HEK293 (cell line): ENCODE measurements around the gene PHKA1.

Source experiments
- CTCF ChIA-PET: fragments of 350-600 bp; formaldehyde crosslinking; extraction: SDS; loops from one replicate; lab custom pipeline; 2021; ENCODE audit warnings: antibody characterized with exemption; lab: Yijun Ruan, JAX
- POLR2A ChIA-PET: fragments of 300-600 bp; formaldehyde crosslinking; extraction: SDS; loops from one replicate; lab custom pipeline; 2020; ENCODE audit warnings: antibody characterized with exemption, inconsistent platforms; lab: Yijun Ruan, JAX
- H3K27ac ChIP-seq: fragments of 200-500 bp; sonication (Bioruptor generic); 2 replicates; pipeline ENCODE4 v1.5.1; 2014; ENCODE audit warnings: low read depth, low read length, control low read depth, inconsistent platforms; ENCODE audit errors: extremely low read depth
- H3K36me3 ChIP-seq, 2 experiments: fragments of 200-500 bp in 1 of 2; sonication (Bioruptor generic) in 1 of 2; 1 replicate in 1 of 2; 2 replicates in 1 of 2; pipeline ENCODE4 v1.5.1; 2014 to 2017; ENCODE audit warnings: inconsistent platforms in 2 of 2, low read length in 2 of 2; ENCODE audit not compliant: control insufficient read depth in 2 of 2, insufficient read depth in 1 of 2
- H3K4me1 ChIP-seq: fragments of 200-500 bp; sonication (Bioruptor generic); 2 replicates; pipeline ENCODE4 v1.5.1; 2014; ENCODE audit warnings: mild to moderate bottlenecking, low read length, inconsistent platforms; ENCODE audit not compliant: control insufficient read depth, insufficient read depth
- H3K4me3 ChIP-seq: 2 replicates; pipeline ENCODE4 v1.5.1; 2011; ENCODE audit warnings: low read depth, mild to moderate bottlenecking, control low read depth, low read length, moderate library complexity
- H3K9me3 ChIP-seq: fragments of 200-500 bp; sonication (Bioruptor generic); 2 replicates; pipeline ENCODE4 v1.5.1; 2014; ENCODE audit warnings: low read depth, low read length, inconsistent platforms; ENCODE audit not compliant: control insufficient read depth, insufficient read depth
- KLF8 ChIP-seq: fragments of 450-650 bp; formaldehyde crosslinking; IDR thresholded peaks from 2 replicates; pipeline ENCODE4 v1.5.1; 2016; ENCODE audit warnings: missing biosample characterization, missing genetic modification characterization
- SP2 ChIP-seq: fragments of 450-650 bp; formaldehyde crosslinking; IDR thresholded peaks from 2 replicates; pipeline ENCODE4 v1.5.1; 2016; ENCODE audit warnings: missing biosample characterization, missing genetic modification characterization
- YY1 ChIP-seq: fragments of 450-650 bp; formaldehyde crosslinking; IDR thresholded peaks from 2 replicates; pipeline ENCODE4 v1.5.1; 2018; ENCODE audit warnings: missing biosample characterization, missing genetic modification characterization
- YY2 ChIP-seq: fragments of 450-650 bp; formaldehyde crosslinking; IDR thresholded peaks from 2 replicates; pipeline ENCODE4 v1.5.1; 2016; ENCODE audit warnings: missing biosample characterization, missing genetic modification characterization
- ZBTB48 ChIP-seq: fragments of 450-650 bp; formaldehyde crosslinking; IDR thresholded peaks from 2 replicates; pipeline ENCODE4 v1.5.1; 2016; ENCODE audit warnings: missing biosample characterization, missing genetic modification characterization
- ZFP37 ChIP-seq: fragments of 450-650 bp; formaldehyde crosslinking; IDR thresholded peaks from 2 replicates; pipeline ENCODE4 v1.5.1; 2016; ENCODE audit warnings: missing biosample characterization, missing genetic modification characterization
- ZNF10 ChIP-seq: fragments of 450-650 bp; formaldehyde crosslinking; IDR thresholded peaks from 2 replicates; pipeline ENCODE4 v1.5.1; 2017; ENCODE audit warnings: missing biosample characterization, missing genetic modification characterization
- ZNF146 ChIP-seq: fragments of 450-650 bp; formaldehyde crosslinking; IDR thresholded peaks from 2 replicates; pipeline ENCODE4 v1.5.1; 2016; ENCODE audit warnings: missing biosample characterization, missing genetic modification characterization
- ZNF324 ChIP-seq: fragments of 450-650 bp; formaldehyde crosslinking; IDR thresholded peaks from 2 replicates; pipeline ENCODE4 v1.5.1; 2016; ENCODE audit warnings: missing biosample characterization, missing genetic modification characterization
- ZNF510 ChIP-seq: fragments of 450-650 bp; formaldehyde crosslinking; IDR thresholded peaks from 2 replicates; pipeline ENCODE4 v1.5.1; 2018; ENCODE audit warnings: mild to moderate bottlenecking, missing genetic modification characterization, missing biosample characterization; ENCODE audit not compliant: insufficient replicate concordance
- ZNF548 ChIP-seq: fragments of 450-650 bp; formaldehyde crosslinking; IDR thresholded peaks from 2 replicates; pipeline ENCODE4 v1.5.1; 2016; ENCODE audit warnings: missing biosample characterization, missing genetic modification characterization
- ZNF623 ChIP-seq: fragments of 450-650 bp; formaldehyde crosslinking; IDR thresholded peaks from 2 replicates; pipeline ENCODE4 v1.5.1; 2016; ENCODE audit warnings: missing biosample characterization, missing genetic modification characterization
- ZSCAN30 ChIP-seq: fragments of 450-650 bp; IDR thresholded peaks from 2 replicates; pipeline ENCODE4 v1.5.1; 2018; ENCODE audit warnings: missing biosample characterization, mild to moderate bottlenecking, missing genetic modification characterization, moderate library complexity
- ZXDB ChIP-seq: fragments of 450-650 bp; formaldehyde crosslinking; IDR thresholded peaks from 2 replicates; pipeline ENCODE4 v1.5.1; 2016; ENCODE audit warnings: missing biosample characterization, missing genetic modification characterization
- TF ChIP-seq, protein P1 (sequence below): fragments of 450-650 bp; formaldehyde crosslinking; IDR thresholded peaks from 2 replicates; pipeline ENCODE4 v1.5.1; 2016; ENCODE audit warnings: missing biosample characterization, missing genetic modification characterization
- TF ChIP-seq, protein P2 (sequence below): fragments of 450-650 bp; formaldehyde crosslinking; IDR thresholded peaks from 2 replicates; pipeline ENCODE4 v1.5.0; 2017; ENCODE audit warnings: missing biosample characterization, missing genetic modification characterization, borderline replicate concordance
- TF ChIP-seq, protein P3 (sequence below): fragments of 450-650 bp; formaldehyde crosslinking; conservative IDR thresholded peaks from 2 replicates; pipeline ENCODE4 v1.5.1; 2016; ENCODE audit warnings: low read depth, missing biosample characterization, missing genetic modification characterization
- TF ChIP-seq, protein P4 (sequence below): fragments of 450-650 bp; formaldehyde crosslinking; IDR thresholded peaks from 2 replicates; pipeline ENCODE4 v1.5.1; 2017; ENCODE audit warnings: missing biosample characterization, missing genetic modification characterization
- TF ChIP-seq, protein P5 (sequence below): fragments of 450-650 bp; formaldehyde crosslinking; IDR thresholded peaks from 2 replicates; pipeline ENCODE4 v1.5.1; 2016; ENCODE audit warnings: missing biosample characterization, missing genetic modification characterization
- TF ChIP-seq, protein P6 (sequence below): fragments of 450-650 bp; formaldehyde crosslinking; IDR thresholded peaks from 2 replicates; pipeline ENCODE4 v1.5.1; 2016; ENCODE audit warnings: missing biosample characterization, missing genetic modification characterization

The PHKA1 gene

DNA sequence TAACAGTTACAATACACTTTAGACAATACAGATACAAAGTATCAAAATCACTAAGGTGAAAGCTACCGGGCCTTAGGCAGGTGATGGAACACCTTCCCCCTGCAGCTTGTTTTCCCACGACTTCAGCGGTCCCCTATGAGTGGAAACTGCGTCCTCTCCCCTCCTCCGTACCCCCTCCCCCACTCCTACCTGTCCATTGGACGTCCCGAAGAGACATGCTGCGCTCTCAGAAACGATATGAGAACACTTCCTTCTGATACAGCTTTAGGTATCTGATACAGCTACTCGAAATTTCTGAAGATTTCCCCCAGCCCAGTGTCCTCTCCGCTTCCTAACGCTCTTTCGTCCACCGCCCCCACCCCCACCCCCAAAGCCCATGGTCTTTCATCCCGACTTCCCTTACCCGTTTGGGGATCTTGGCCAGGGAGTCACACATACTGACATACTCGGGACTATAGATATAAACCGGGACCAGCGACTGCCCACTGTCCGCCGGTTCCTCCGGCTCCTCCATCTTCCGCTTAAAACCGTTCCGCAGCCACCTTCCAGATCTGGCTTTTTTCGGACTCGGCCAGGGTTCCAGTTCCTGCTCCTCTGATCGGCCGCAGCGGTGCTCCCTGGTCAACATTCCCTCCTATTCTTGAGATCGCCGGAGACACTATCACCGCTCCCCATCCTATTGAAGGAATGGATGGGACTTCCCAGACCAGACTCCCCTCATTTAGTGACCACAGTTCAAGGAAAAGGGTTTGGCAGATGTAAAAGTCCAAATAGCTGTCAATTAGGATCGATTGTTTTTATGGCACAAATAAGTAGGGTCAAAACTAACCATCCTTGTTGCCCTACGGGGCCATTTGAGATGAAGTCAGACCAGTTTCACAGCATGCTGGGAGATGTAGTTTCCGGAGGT, 141.6 kb downstream of the PHKA1 start, which contains the start of gene HDAC8:
TSS of gene HDAC8 (minus strand) at position 596 of the 910 bp plus-strand sequence. CDS start at position 514, 82 bp downstream.
- POLR2A ChIA-PET: interaction anchor here (0.6 to 1.2 kb wide), 4 partner anchors 74 to 308 kb away, joined by 3 to 5 read pairs (median 4); partner anchors contain the start of gene RPS4X
- Histone ChIP-seq H3K4me1 (no peaks in the 10 kb centered on the region), H3K9me3 (no peaks in the 10 kb centered on the region; the same call in none of the 2 replicates), H3K4me3 (peak within 1 kb of the TSS; percentile 63), H3K27ac (peak within 1 kb of the TSS; percentile 50), H3K36me3 (peaks cover 12 to 26% of the 10 kb centered on the region in 2 experiments)
- CTCF ChIA-PET: interaction anchor here (0.6 to 0.7 kb wide), 2 partner anchors 22 to 446 kb away, joined by 4 read pairs; no protein-coding TSS in a partner anchor
- TF ChIP-seq ZNF548 (tag by site-specific recombination): 0 out of 2 replicates have a peak, but pooled peaks have one; percentile 21
- TF ChIP-seq ZBTB48: peak; percentile 72
- TF ChIP-seq, protein P1, sequence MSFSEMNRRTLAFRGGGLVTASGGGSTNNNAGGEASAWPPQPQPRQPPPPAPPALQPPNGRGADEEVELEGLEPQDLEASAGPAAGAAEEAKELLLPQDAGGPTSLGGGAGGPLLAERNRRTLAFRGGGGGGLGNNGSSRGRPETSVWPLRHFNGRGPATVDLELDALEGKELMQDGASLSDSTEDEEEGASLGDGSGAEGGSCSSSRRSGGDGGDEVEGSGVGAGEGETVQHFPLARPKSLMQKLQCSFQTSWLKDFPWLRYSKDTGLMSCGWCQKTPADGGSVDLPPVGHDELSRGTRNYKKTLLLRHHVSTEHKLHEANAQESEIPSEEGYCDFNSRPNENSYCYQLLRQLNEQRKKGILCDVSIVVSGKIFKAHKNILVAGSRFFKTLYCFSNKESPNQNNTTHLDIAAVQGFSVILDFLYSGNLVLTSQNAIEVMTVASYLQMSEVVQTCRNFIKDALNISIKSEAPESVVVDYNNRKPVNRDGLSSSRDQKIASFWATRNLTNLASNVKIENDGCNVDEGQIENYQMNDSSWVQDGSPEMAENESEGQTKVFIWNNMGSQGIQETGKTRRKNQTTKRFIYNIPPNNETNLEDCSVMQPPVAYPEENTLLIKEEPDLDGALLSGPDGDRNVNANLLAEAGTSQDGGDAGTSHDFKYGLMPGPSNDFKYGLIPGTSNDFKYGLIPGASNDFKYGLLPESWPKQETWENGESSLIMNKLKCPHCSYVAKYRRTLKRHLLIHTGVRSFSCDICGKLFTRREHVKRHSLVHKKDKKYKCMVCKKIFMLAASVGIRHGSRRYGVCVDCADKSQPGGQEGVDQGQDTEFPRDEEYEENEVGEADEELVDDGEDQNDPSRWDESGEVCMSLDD (tag by site-specific recombination): no peak
- peak; percentile 55; the same call in 1 of the 2 replicates for TF ChIP-seq ZSCAN30 (tag by site-specific recombination)
- peak; percentile 30; the same call in 1 of the 2 replicates for TF ChIP-seq SP2 (tag by site-specific recombination)
- TF ChIP-seq, protein P2, sequence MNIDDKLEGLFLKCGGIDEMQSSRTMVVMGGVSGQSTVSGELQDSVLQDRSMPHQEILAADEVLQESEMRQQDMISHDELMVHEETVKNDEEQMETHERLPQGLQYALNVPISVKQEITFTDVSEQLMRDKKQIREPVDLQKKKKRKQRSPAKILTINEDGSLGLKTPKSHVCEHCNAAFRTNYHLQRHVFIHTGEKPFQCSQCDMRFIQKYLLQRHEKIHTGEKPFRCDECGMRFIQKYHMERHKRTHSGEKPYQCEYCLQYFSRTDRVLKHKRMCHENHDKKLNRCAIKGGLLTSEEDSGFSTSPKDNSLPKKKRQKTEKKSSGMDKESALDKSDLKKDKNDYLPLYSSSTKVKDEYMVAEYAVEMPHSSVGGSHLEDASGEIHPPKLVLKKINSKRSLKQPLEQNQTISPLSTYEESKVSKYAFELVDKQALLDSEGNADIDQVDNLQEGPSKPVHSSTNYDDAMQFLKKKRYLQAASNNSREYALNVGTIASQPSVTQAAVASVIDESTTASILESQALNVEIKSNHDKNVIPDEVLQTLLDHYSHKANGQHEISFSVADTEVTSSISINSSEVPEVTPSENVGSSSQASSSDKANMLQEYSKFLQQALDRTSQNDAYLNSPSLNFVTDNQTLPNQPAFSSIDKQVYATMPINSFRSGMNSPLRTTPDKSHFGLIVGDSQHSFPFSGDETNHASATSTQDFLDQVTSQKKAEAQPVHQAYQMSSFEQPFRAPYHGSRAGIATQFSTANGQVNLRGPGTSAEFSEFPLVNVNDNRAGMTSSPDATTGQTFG: no peak
- no peak for TF ChIP-seq ZNF510
- peak; percentile 71; the same call in 1 of the 2 replicates for TF ChIP-seq YY1
- 0 out of 2 replicates have a peak, but pooled peaks have one; percentile 20 for TF ChIP-seq ZNF146 (tag by site-specific recombination)
- peak; percentile 74 for TF ChIP-seq KLF8 (tag by site-specific recombination)
- TF ChIP-seq ZXDB (tag by site-specific recombination): peak; percentile 91
- no peak for TF ChIP-seq ZNF623 (tag by site-specific recombination)
- TF ChIP-seq, protein P3, sequence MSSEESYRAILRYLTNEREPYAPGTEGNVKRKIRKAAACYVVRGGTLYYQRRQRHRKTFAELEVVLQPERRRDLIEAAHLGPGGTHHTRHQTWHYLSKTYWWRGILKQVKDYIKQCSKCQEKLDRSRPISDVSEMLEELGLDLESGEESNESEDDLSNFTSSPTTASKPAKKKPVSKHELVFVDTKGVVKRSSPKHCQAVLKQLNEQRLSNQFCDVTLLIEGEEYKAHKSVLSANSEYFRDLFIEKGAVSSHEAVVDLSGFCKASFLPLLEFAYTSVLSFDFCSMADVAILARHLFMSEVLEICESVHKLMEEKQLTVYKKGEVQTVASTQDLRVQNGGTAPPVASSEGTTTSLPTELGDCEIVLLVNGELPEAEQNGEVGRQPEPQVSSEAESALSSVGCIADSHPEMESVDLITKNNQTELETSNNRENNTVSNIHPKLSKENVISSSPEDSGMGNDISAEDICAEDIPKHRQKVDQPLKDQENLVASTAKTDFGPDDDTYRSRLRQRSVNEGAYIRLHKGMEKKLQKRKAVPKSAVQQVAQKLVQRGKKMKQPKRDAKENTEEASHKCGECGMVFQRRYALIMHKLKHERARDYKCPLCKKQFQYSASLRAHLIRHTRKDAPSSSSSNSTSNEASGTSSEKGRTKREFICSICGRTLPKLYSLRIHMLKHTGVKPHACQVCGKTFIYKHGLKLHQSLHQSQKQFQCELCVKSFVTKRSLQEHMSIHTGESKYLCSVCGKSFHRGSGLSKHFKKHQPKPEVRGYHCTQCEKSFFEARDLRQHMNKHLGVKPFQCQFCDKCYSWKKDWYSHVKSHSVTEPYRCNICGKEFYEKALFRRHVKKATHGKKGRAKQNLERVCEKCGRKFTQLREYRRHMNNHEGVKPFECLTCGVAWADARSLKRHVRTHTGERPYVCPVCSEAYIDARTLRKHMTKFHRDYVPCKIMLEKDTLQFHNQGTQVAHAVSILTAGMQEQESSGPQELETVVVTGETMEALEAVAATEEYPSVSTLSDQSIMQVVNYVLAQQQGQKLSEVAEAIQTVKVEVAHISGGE (tag by site-specific recombination): peak; percentile 100
- peak; percentile 93 for TF ChIP-seq ZNF324 (tag by site-specific recombination)
- TF ChIP-seq, protein P4, sequence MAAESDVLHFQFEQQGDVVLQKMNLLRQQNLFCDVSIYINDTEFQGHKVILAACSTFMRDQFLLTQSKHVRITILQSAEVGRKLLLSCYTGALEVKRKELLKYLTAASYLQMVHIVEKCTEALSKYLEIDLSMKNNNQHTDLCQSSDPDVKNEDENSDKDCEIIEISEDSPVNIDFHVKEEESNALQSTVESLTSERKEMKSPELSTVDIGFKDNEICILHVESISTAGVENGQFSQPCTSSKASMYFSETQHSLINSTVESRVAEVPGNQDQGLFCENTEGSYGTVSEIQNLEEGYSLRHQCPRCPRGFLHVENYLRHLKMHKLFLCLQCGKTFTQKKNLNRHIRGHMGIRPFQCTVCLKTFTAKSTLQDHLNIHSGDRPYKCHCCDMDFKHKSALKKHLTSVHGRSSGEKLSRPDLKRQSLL: peak; percentile 34; the same call in 1 of the 2 replicates
- TF ChIP-seq, protein P5, sequence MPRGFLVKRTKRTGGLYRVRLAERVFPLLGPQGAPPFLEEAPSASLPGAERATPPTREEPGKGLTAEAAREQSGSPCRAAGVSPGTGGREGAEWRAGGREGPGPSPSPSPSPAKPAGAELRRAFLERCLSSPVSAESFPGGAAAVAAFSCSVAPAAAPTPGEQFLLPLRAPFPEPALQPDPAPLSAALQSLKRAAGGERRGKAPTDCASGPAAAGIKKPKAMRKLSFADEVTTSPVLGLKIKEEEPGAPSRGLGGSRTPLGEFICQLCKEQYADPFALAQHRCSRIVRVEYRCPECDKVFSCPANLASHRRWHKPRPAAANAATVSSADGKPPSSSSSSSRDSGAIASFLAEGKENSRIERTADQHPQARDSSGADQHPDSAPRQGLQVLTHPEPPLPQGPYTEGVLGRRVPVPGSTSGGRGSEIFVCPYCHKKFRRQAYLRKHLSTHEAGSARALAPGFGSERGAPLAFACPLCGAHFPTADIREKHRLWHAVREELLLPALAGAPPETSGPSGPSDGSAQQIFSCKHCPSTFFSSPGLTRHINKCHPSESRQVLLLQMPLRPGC (tag by site-specific recombination): peak; percentile 63; the same call in 1 of the 2 replicates
- peak; percentile 73; the same call in 1 of the 2 replicates for TF ChIP-seq YY2 (tag by site-specific recombination)
- 0 out of 2 replicates have a peak, but pooled peaks have one; percentile 37 for TF ChIP-seq ZNF10 (tag by site-specific recombination)
- TF ChIP-seq, protein P6, sequence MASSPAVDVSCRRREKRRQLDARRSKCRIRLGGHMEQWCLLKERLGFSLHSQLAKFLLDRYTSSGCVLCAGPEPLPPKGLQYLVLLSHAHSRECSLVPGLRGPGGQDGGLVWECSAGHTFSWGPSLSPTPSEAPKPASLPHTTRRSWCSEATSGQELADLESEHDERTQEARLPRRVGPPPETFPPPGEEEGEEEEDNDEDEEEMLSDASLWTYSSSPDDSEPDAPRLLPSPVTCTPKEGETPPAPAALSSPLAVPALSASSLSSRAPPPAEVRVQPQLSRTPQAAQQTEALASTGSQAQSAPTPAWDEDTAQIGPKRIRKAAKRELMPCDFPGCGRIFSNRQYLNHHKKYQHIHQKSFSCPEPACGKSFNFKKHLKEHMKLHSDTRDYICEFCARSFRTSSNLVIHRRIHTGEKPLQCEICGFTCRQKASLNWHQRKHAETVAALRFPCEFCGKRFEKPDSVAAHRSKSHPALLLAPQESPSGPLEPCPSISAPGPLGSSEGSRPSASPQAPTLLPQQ (tag by site-specific recombination): peak; percentile 78
- peak; percentile 89; the same call in 1 of the 2 replicates for TF ChIP-seq ZFP37 (tag by site-specific recombination)
